ENCODE measurements around the gene PAX2.

DNA sequence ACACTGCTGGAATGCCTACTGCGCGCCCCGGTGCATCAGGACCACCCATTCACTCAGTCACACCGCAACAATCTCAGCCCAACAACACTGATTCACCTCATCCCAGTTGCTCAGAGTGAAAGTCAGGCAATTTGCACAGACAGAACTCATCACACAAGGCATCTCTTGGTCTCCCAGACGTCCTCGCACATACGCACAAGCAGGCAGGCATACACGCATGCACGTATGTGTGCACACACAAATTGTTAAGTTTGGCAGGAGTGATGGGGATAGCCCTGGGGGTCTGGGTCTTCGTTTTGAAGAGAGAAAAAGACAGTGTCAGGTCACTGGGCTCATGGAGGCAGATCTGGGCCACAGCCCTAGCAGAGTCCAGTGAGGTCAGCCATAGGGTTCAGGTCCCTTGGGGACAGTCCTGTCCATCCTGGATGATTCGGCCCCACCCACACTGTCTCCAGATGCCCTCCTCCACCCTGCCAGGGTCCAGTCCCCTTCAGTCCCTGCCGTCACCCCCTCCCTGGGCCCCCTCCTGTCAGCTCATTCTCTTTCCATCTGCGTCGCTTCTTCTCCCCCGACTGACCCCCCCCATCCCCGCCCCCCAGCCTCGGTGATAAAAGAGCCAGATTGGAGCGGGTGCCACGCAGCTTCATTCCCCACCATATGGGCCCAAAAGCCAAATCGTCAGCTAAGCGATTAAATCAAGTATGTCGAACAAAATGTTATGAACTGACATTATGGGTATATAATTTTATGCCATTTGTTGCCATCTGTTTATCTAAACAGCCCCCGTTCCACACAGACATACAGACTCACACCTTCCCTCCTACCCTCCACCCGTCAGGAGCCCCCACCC lies 118.9 kb downstream of the PAX2 start:
- TF ChIP-seq, protein P1, sequence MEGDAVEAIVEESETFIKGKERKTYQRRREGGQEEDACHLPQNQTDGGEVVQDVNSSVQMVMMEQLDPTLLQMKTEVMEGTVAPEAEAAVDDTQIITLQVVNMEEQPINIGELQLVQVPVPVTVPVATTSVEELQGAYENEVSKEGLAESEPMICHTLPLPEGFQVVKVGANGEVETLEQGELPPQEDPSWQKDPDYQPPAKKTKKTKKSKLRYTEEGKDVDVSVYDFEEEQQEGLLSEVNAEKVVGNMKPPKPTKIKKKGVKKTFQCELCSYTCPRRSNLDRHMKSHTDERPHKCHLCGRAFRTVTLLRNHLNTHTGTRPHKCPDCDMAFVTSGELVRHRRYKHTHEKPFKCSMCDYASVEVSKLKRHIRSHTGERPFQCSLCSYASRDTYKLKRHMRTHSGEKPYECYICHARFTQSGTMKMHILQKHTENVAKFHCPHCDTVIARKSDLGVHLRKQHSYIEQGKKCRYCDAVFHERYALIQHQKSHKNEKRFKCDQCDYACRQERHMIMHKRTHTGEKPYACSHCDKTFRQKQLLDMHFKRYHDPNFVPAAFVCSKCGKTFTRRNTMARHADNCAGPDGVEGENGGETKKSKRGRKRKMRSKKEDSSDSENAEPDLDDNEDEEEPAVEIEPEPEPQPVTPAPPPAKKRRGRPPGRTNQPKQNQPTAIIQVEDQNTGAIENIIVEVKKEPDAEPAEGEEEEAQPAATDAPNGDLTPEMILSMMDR (IDR thresholded peaks at IDR 0.05): no peak
- TF ChIP-seq EZH2 (IDR thresholded peaks at IDR 0.05): no peak
- no peak for TF ChIP-seq EZH2phosphoT487 (IDR thresholded peaks at IDR 0.05)
